WTC11 (cell line): Measurements from ENCODE around the gene RUVBL2.

Experiments used
- CREB1 ChIP-seq: sonication (generic); formaldehyde crosslinking; IDR thresholded peaks from 2 replicates; pipeline ENCODE4 v1.8.0; 2023; ENCODE audit warnings: mild to moderate bottlenecking, missing genetic modification reagents
- CTCF ChIP-seq: fragments of 200-600 bp; IDR thresholded peaks from 2 replicates; pipeline ENCODE4 v1.8.0; 2022; ENCODE audit warnings: antibody characterized with exemption
- E2F5 ChIP-seq: sonication (generic); formaldehyde crosslinking; IDR thresholded peaks from 2 replicates; pipeline ENCODE4 v1.8.1; 2022; ENCODE audit warnings: mild to moderate bottlenecking, moderate library complexity, missing genetic modification reagents
- ETV6 ChIP-seq: sonication (generic); formaldehyde crosslinking; IDR thresholded peaks from 2 replicates; pipeline ENCODE4 v1.8.1; 2022; ENCODE audit warnings: mild to moderate bottlenecking, missing genetic modification reagents
- MAX ChIP-seq: sonication (generic); formaldehyde crosslinking; IDR thresholded peaks from 2 replicates; pipeline ENCODE4 v1.8.0; 2022; ENCODE audit warnings: mild to moderate bottlenecking, missing genetic modification reagents
- NFE2L1 ChIP-seq: sonication (generic); formaldehyde crosslinking; IDR thresholded peaks from 2 replicates; pipeline ENCODE4 v1.8.1; 2023; ENCODE audit warnings: missing genetic modification reagents
- NFYB ChIP-seq: sonication (generic); formaldehyde crosslinking; conservative IDR thresholded peaks from 2 replicates; pipeline ENCODE4 v1.8.0; 2022; ENCODE audit warnings: low read depth, missing genetic modification reagents
- PRDM15 ChIP-seq: sonication (generic); formaldehyde crosslinking; IDR thresholded peaks from 2 replicates; pipeline ENCODE4 v1.8.0; 2022; ENCODE audit warnings: missing genetic modification reagents
- USF2 ChIP-seq: sonication (generic); formaldehyde crosslinking; IDR thresholded peaks from 2 replicates; pipeline ENCODE4 v1.8.1; 2023; ENCODE audit warnings: mild to moderate bottlenecking, missing genetic modification reagents, moderate library complexity
- ZNF232 ChIP-seq: sonication (generic); formaldehyde crosslinking; IDR thresholded peaks from 2 replicates; pipeline ENCODE4 v1.8.0; 2022; ENCODE audit warnings: mild to moderate bottlenecking, missing genetic modification reagents
- TF ChIP-seq, protein P1 (sequence below): sonication (generic); formaldehyde crosslinking; IDR thresholded peaks from 2 replicates; pipeline ENCODE4 v1.8.0; 2022; ENCODE audit warnings: mild to moderate bottlenecking, missing genetic modification reagents
- TF ChIP-seq, protein P2 (sequence below): sonication (generic); formaldehyde crosslinking; IDR thresholded peaks from 2 replicates; pipeline ENCODE4 v1.8.1; 2023; ENCODE audit warnings: mild to moderate bottlenecking, missing genetic modification reagents
- TF ChIP-seq, protein P3 (sequence below): sonication (generic); formaldehyde crosslinking; IDR thresholded peaks from 2 replicates; pipeline ENCODE4 v1.8.1; 2022; ENCODE audit warnings: low read depth, missing genetic modification reagents, borderline replicate concordance
- TF ChIP-seq, protein P4 (sequence below): sonication (generic); formaldehyde crosslinking; IDR thresholded peaks from 2 replicates; pipeline ENCODE4 v1.8.0; 2023; ENCODE audit warnings: missing genetic modification reagents, mild to moderate bottlenecking, borderline replicate concordance

DNA sequence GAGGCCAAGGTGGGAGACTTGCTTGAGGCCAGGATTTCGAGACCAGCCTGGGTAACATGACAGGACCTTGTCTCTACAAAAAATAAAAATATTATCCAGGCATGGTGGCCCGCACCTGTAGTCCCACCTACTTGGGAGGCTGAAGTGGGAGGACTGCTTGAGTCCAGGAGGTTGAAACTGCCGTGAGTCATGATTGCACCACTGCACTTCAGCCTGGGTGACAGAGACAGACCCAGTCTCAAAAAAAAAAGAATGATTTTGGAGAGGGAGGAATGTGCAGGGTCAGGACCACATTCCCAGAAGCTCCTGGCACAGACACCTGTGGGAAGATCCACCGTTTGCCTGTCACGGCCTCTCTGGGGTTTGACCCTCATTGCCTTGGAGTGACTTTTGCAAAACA, 48.3 kb upstream of the RUVBL2 start:
- TF ChIP-seq USF2 (CRISPR knock-in tag) (no peak), CTCF (no peak), PRDM15 (CRISPR knock-in tag) (no peak), NFE2L1 (no peak), ETV6 (no peak), NFYB (CRISPR knock-in tag) (no peak), CREB1 (CRISPR knock-in tag) (no peak), ZNF232 (no peak), E2F5 (CRISPR knock-in tag) (no peak), MAX (CRISPR knock-in tag) (no peak)
- TF ChIP-seq, protein P1, sequence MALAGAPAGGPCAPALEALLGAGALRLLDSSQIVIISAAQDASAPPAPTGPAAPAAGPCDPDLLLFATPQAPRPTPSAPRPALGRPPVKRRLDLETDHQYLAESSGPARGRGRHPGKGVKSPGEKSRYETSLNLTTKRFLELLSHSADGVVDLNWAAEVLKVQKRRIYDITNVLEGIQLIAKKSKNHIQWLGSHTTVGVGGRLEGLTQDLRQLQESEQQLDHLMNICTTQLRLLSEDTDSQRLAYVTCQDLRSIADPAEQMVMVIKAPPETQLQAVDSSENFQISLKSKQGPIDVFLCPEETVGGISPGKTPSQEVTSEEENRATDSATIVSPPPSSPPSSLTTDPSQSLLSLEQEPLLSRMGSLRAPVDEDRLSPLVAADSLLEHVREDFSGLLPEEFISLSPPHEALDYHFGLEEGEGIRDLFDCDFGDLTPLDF (CRISPR knock-in tag), result no peak
- TF ChIP-seq, protein P2, sequence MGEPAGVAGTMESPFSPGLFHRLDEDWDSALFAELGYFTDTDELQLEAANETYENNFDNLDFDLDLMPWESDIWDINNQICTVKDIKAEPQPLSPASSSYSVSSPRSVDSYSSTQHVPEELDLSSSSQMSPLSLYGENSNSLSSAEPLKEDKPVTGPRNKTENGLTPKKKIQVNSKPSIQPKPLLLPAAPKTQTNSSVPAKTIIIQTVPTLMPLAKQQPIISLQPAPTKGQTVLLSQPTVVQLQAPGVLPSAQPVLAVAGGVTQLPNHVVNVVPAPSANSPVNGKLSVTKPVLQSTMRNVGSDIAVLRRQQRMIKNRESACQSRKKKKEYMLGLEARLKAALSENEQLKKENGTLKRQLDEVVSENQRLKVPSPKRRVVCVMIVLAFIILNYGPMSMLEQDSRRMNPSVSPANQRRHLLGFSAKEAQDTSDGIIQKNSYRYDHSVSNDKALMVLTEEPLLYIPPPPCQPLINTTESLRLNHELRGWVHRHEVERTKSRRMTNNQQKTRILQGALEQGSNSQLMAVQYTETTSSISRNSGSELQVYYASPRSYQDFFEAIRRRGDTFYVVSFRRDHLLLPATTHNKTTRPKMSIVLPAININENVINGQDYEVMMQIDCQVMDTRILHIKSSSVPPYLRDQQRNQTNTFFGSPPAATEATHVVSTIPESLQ (CRISPR knock-in tag), result no peak
- TF ChIP-seq, protein P3, sequence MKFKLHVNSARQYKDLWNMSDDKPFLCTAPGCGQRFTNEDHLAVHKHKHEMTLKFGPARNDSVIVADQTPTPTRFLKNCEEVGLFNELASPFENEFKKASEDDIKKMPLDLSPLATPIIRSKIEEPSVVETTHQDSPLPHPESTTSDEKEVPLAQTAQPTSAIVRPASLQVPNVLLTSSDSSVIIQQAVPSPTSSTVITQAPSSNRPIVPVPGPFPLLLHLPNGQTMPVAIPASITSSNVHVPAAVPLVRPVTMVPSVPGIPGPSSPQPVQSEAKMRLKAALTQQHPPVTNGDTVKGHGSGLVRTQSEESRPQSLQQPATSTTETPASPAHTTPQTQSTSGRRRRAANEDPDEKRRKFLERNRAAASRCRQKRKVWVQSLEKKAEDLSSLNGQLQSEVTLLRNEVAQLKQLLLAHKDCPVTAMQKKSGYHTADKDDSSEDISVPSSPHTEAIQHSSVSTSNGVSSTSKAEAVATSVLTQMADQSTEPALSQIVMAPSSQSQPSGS, result no peak
- TF ChIP-seq, protein P4, sequence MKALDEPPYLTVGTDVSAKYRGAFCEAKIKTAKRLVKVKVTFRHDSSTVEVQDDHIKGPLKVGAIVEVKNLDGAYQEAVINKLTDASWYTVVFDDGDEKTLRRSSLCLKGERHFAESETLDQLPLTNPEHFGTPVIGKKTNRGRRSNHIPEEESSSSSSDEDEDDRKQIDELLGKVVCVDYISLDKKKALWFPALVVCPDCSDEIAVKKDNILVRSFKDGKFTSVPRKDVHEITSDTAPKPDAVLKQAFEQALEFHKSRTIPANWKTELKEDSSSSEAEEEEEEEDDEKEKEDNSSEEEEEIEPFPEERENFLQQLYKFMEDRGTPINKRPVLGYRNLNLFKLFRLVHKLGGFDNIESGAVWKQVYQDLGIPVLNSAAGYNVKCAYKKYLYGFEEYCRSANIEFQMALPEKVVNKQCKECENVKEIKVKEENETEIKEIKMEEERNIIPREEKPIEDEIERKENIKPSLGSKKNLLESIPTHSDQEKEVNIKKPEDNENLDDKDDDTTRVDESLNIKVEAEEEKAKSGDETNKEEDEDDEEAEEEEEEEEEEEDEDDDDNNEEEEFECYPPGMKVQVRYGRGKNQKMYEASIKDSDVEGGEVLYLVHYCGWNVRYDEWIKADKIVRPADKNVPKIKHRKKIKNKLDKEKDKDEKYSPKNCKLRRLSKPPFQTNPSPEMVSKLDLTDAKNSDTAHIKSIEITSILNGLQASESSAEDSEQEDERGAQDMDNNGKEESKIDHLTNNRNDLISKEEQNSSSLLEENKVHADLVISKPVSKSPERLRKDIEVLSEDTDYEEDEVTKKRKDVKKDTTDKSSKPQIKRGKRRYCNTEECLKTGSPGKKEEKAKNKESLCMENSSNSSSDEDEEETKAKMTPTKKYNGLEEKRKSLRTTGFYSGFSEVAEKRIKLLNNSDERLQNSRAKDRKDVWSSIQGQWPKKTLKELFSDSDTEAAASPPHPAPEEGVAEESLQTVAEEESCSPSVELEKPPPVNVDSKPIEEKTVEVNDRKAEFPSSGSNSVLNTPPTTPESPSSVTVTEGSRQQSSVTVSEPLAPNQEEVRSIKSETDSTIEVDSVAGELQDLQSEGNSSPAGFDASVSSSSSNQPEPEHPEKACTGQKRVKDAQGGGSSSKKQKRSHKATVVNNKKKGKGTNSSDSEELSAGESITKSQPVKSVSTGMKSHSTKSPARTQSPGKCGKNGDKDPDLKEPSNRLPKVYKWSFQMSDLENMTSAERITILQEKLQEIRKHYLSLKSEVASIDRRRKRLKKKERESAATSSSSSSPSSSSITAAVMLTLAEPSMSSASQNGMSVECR, result no peak
